Subcutaneous adipose tissue (tissue), 4 donors: ENCODE data around the gene SYP. TPM values are rescaled to one million over a fixed set of nuclear protein-coding genes. Genes with fewer than 3 reads are reported as not detected.

Experiments used
- CTCF ChIP-seq: fragments of 450-650 bp; IDR thresholded peaks from one replicate; pipeline ENCODE4 v1.5.1; 2016; ENCODE audit warnings: low read depth, mild to moderate bottlenecking, control low read depth, antibody characterized with exemption, moderate library complexity
- small RNA-seq: library from RNA; depleted of rRNA; stranded (forward); fragments of <200 nt; gene quantifications from one replicate; pipeline ENCODE3, GENCODE V24; 2016
- total RNA-seq, 4 donors: library from RNA; depleted of rRNA; stranded (reverse); fragments of >200 nt; gene quantifications; one replicate each; pipeline ENCODE4 v1.1.0, GENCODE V29; 2016

Gene SYP
- total RNA-seq, 4 donors from 2014 or later: 0.16 to 2.4 (median 0.91) TPM

GRCh38 chrX:49139713-49140112, 60.3 kb downstream of the SYP start:
- TF ChIP-seq CTCF: no peak

Small RNAs within 50 kb of the gene (small RNA-seq; reads per million reads assigned to genes)
- gene RN7SL262P: not detected

Other genes with a start within 250 kb of the SYP start
- gene OTUD5, start 242.6 kb downstream of the SYP start, total RNA-seq: 10 to 100 TPM; 24.0 to 47.5 (median 29.9) TPM
- 1 to 10 TPM in 2 of 4 donors, under 1 TPM in 2; 0.49 to 1.7 (median 1.1) TPM for gene KCND1, start 228.3 kb downstream of the SYP start, total RNA-seq
- 10 to 100 TPM; 20.7 to 46.3 (median 33.4) TPM for gene GRIPAP1, start 197.9 kb downstream of the SYP start, total RNA-seq
- gene TFE3, start 156.8 kb downstream of the SYP start, total RNA-seq: 100 to 1,000 TPM in 1 of 4 donors, 10 to 100 TPM in 3; 50.9 to 148 (median 72.8) TPM
- 1 to 10 TPM in 2 of 4 donors, under 1 TPM in 2; 0.44 to 3.1 (median 1.2) TPM for gene CCDC120, start 141.2 kb downstream of the SYP start, total RNA-seq
- 10 to 100 TPM in 2 of 4 donors, 1 to 10 TPM in 2; 5.1 to 10.6 (median 9.0) TPM for gene PRAF2, start 126.2 kb downstream of the SYP start, total RNA-seq
- 100 to 1,000 TPM in 2 of 4 donors, 10 to 100 TPM in 2; 84.5 to 138 (median 115) TPM for gene WDR45, start 120.3 kb downstream of the SYP start, total RNA-seq
- gene GPKOW, start 76.5 kb downstream of the SYP start, total RNA-seq: 10 to 100 TPM; 11.9 to 32.0 (median 19.8) TPM
- 1 to 10 TPM in 1 of 4 donors, under 1 TPM in 3; 0.17 to 3.0 (median 0.35) TPM for gene MAGIX, start 37.4 kb downstream of the SYP start, total RNA-seq
- gene PLP2, start 28.3 kb downstream of the SYP start, total RNA-seq: 10 to 100 TPM; 19.0 to 62.0 (median 37.2) TPM
- gene PRICKLE3, start 13.8 kb downstream of the SYP start, total RNA-seq: 10 to 100 TPM; 10.7 to 19.4 (median 13.8) TPM
- under 1 TPM; under 0.01 to 0.66 (median 0.25) TPM for gene CACNA1F, start 33.1 kb upstream of the SYP start, total RNA-seq
- 10 to 100 TPM in 3 of 4 donors, 1 to 10 TPM in 1; 6.5 to 14.1 (median 13.3) TPM for gene CCDC22, start 35.3 kb upstream of the SYP start, total RNA-seq
- gene FOXP3, start 64.5 kb upstream of the SYP start, total RNA-seq: under 1 TPM in 1 of 4 donors, not detected in 3; 0.22 TPM
- 1 to 10 TPM; 1.8 to 7.5 (median 4.5) TPM for gene PPP1R3F, start 69.6 kb upstream of the SYP start, total RNA-seq
- not detected for gene GAGE10, start 103.5 kb upstream of the SYP start, total RNA-seq
- not detected for gene GAGE12J, start 121.8 kb upstream of the SYP start, total RNA-seq
- gene GAGE13, start 131.4 kb upstream of the SYP start, total RNA-seq: not detected